Peyer's patch (tissue), 4 donors: ENCODE measurements around the gene C14orf180. TPM values are rescaled to one million over a fixed set of nuclear protein-coding genes. Genes with fewer than 3 reads are reported as not detected.
"Not testable (repeated sequence)": the region's sequence is repeated elsewhere in the genome, so short reads cannot be mapped to it uniquely, and the experiment has no call there.

Experiments used
- DNase-seq, 3 donors: peaks; one replicate each; pipeline ENCODE4 v3.0.0-alpha.2; 2017 to 2019
- H3K27ac ChIP-seq, 4 donors: fragments of 200-600 bp; sonication (generic); one replicate each; pipeline ENCODE4 v1.5.1; 2016 to 2019
- H3K27me3 ChIP-seq, 2 donors: fragments of 200-600 bp; sonication (generic); one replicate each; pipeline ENCODE4 v1.5.1; 2019
- H3K36me3 ChIP-seq, 3 donors: fragments of 200-600 bp; sonication (generic); one replicate each; pipeline ENCODE4 v1.5.1; 2016 to 2019
- H3K4me1 ChIP-seq, 4 donors: fragments of 200-600 bp; sonication (generic); one replicate each; pipeline ENCODE4 v1.5.1; 2016 to 2019
- H3K4me3 ChIP-seq, 4 donors: fragments of 200-600 bp; sonication (generic); 1 replicate in 3 of 4; 2 replicates in 1 of 4; pipeline ENCODE4 v1.5.1; 2016 to 2019; ENCODE audit warnings: mild to moderate bottlenecking in 1 of 4
- H3K9me3 ChIP-seq, 4 donors: fragments of 200-600 bp; sonication (generic); one replicate each; pipeline ENCODE4 v1.5.1; 2016 to 2019; ENCODE audit warnings: mild to moderate bottlenecking in 1 of 4
- POLR2A ChIP-seq, 2 donors: fragments of 450-650 bp; IDR thresholded peaks; one replicate each; pipeline ENCODE4 v1.5.1; 2017; ENCODE audit warnings: antibody characterized with exemption in 2 of 2, mild to moderate bottlenecking in 2 of 2, moderate library complexity in 2 of 2
- total RNA-seq, 4 donors: library from RNA; depleted of rRNA; stranded (reverse); fragments of >200 nt; gene quantifications; one replicate each; pipeline ENCODE4 v1.1.0, GENCODE V29; 2016
- TF ChIP-seq, protein P1 (sequence below), 6 experiments: fragments of 450-650 bp in 4 of 6; fragments of 200-600 bp in 2 of 6; sonication (generic) in 1 of 6; IDR thresholded peaks; one replicate each; pipeline ENCODE4 v1.5.1; 2017 to 2019; ENCODE audit warnings: antibody characterized with exemption in 6 of 6, mild to moderate bottlenecking in 3 of 6, moderate library complexity in 1 of 6

C14orf180 gene
- total RNA-seq, 4 donors from 2014 or later: 0.70 TPM; not detected in 3

DNA sequence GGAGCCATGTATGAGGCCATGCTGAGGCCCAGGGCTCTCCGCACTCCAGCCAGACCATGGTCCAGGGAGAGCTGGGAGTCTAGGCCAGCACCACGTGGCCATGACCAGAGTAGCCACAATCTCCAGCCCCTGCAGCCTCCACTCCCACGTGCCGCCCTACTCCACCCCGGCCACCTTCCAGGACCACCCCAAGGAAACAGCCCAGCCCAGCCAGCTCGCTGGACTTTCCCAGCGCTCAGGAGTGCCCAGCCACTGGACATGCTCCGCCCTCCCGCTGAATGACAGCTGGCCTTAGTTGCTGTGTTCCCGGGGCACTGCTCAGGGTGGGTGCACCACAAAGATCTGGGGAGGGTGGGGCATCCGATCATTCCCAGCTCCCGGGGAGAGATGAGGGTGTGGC lies 2.1 kb upstream of the C14orf180 start:
- Histone ChIP-seq H3K36me3 (no peaks in the 10 kb centered on the region), H3K4me1 (peaks cover 0 to 19% (median 2%) of the 10 kb centered on the region in 4 donors), H3K9me3 (no peaks in the 10 kb centered on the region), H3K27me3 (no peaks in the 10 kb centered on the region), H3K27ac (peak overlapping the region in 2 of 4 donors; percentile 50 to 60), H3K4me3 (no peak overlapping the region)
- no peak for DNase-seq
- TF ChIP-seq, protein P1, sequence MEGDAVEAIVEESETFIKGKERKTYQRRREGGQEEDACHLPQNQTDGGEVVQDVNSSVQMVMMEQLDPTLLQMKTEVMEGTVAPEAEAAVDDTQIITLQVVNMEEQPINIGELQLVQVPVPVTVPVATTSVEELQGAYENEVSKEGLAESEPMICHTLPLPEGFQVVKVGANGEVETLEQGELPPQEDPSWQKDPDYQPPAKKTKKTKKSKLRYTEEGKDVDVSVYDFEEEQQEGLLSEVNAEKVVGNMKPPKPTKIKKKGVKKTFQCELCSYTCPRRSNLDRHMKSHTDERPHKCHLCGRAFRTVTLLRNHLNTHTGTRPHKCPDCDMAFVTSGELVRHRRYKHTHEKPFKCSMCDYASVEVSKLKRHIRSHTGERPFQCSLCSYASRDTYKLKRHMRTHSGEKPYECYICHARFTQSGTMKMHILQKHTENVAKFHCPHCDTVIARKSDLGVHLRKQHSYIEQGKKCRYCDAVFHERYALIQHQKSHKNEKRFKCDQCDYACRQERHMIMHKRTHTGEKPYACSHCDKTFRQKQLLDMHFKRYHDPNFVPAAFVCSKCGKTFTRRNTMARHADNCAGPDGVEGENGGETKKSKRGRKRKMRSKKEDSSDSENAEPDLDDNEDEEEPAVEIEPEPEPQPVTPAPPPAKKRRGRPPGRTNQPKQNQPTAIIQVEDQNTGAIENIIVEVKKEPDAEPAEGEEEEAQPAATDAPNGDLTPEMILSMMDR (IDR thresholded peaks at IDR 0.05): no peak
- TF ChIP-seq POLR2A (IDR thresholded peaks at IDR 0.05): no peak

DNA sequence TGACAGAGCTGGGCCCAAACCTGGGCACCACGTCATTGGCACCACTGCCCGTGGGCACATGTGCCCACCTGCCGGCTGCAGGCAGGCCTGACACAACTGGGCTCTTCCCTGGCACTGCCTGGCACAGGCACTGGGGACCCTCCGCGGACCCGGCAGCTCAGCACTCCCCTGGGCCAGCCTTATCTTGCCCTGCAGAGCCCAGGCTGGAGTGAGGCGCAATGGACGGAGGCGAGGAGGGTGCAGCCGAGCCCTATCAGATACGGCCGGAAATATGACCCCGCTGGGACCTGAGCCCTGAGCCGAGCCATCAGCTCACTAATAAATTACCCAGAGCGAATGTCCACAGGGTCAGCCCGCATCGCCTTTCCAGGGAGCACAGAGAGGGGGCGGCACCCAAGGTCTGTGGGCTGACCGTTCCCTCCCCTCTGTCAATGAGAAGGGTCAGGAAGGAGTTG lies 1.7 kb upstream of the C14orf180 start:
- H3K27me3 ChIP-seq: no peaks in the 10 kb centered on the region
- TF ChIP-seq, protein P1 (IDR thresholded peaks at IDR 0.05): no peak
- TF ChIP-seq POLR2A (IDR thresholded peaks at IDR 0.05): no peak
- no peak overlapping the region for H3K4me3 ChIP-seq
- no peak overlapping the region for H3K27ac ChIP-seq
- DNase-seq: no peak
- H3K36me3 ChIP-seq: no peaks in the 10 kb centered on the region
- peaks cover 0 to 19% (median 2%) of the 10 kb centered on the region in 4 donors for H3K4me1 ChIP-seq
- H3K9me3 ChIP-seq: no peaks in the 10 kb centered on the region

DNA sequence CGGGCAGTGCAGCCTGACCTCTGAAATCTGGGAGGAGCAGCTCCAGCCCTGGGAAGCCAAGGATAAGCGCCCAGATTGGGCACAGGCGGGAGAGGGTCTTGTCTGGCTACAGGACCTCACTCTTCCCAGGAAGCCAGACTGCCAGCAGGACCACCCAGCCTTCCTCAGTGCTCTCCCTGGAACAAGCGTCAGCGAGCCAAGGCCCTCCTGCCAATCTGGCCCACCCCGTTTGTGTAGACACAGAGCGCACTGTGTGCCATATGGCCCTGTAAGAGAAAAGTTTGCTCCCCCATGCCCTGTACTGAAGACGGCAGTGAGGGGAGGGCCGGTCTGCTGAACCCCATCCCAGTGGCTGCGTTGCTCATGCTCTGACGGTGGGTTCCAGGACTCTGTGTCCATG lies 1.2 kb upstream of the C14orf180 start:
- Histone ChIP-seq H3K4me3 (no peak overlapping the region), H3K9me3 (no peaks in the 10 kb centered on the region), H3K27me3 (no peaks in the 10 kb centered on the region), H3K27ac (no peak overlapping the region), H3K36me3 (no peaks in the 10 kb centered on the region), H3K4me1 (peaks cover 0 to 19% (median 2%) of the 10 kb centered on the region in 4 donors)
- DNase-seq: no peak
- TF ChIP-seq, protein P1 (IDR thresholded peaks at IDR 0.05): no peak

DNA sequence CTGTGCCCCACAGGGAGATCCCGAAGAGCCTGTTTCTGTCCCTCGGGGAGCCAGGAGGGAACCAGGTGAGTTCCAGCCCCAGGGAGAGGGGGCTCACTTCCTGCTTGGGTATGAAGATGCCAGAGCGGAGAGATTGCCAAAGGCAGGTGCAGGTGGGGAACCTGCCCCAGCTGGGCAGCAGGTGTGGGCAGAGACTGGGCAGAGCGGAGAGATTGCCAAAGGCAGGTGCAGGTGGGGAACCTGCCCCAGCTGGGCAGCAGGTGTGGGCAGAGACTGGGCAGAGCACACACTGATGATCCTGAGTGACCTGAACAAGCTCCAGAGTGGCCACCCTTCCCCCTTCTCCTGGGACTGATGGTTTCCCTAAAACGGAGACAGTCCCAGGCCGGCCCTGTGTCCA lies 375 bp downstream of the C14orf180 start:
- not testable (repeated sequence) for H3K27ac ChIP-seq, H3K36me3 ChIP-seq, DNase-seq, H3K9me3 ChIP-seq, H3K4me3 ChIP-seq, H3K27me3 ChIP-seq
- H3K4me1 ChIP-seq: peaks cover 0 to 19% (median 2%) of the 10 kb centered on the region in 4 donors

DNA sequence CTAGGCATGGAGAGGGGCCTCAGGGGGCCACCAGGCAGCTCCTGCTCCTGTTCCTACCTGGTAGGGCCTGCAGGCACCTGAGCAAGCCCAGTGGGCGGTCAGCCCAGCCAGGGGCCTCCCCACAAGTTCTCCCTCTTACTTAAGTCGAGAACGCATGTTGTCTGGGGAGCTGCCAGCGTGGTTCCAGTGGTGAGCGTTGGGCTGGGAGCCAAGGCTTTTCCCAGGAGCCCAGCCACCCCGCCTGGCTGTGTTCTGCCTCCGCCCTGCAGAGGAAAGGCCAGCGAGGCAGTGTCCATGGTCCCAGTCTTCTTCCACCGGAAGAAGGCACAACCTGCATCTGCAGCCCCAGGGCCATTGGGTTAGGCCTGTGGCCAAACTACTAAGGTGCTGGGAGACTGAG lies 1.4 kb downstream of the C14orf180 start:
- H3K4me1 ChIP-seq: peaks cover 0 to 19% (median 2%) of the 10 kb centered on the region in 4 donors
- H3K9me3 ChIP-seq: no peaks in the 10 kb centered on the region
- DNase-seq: no peak
- H3K27ac ChIP-seq: no peak overlapping the region
- H3K27me3 ChIP-seq: no peaks in the 10 kb centered on the region
- no peaks in the 10 kb centered on the region for H3K36me3 ChIP-seq
- no peak overlapping the region for H3K4me3 ChIP-seq
- TF ChIP-seq POLR2A (IDR thresholded peaks at IDR 0.05): no peak
- TF ChIP-seq, protein P1 (IDR thresholded peaks at IDR 0.05): no peak

DNA sequence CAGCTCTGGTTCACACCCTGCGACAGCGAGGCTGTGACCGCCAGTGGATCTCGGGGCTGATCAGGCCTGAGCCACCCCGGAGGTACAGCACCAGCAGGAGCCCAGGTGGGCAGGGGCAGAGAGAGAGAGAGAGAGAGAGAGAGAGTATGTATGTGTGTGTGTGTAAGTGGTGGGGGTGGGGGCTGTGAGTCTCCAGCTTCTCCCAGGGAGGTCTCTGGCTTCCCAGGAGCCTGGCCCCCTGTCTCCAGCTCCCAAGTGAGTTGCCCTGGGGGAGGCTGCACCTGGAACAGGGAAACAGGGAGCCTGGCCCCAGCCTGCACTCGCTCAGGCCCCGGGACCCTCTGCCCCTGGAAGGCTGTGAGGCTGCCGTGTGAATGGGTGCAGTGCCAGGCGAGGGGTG lies 2.0 kb downstream of the C14orf180 start:
- TF ChIP-seq, protein P1 (IDR thresholded peaks at IDR 0.05): no peak
- no peak for TF ChIP-seq POLR2A (IDR thresholded peaks at IDR 0.05)
- Histone ChIP-seq H3K4me3 (no peak overlapping the region), H3K27me3 (no peaks in the 10 kb centered on the region), H3K9me3 (no peaks in the 10 kb centered on the region), H3K36me3 (no peaks in the 10 kb centered on the region), H3K27ac (no peak overlapping the region), H3K4me1 (peaks cover 0 to 16% (median 0%) of the 10 kb centered on the region in 4 donors)
- no peak for DNase-seq
